T-helper 2 cell (primary cell): Measurements from ENCODE around the gene GNAT1.

ENCODE experiments used
- DNase-seq, 5 experiments: peaks; one replicate each; pipeline versions ENCODE4 v3.0.0 to v3.0.0-alpha.2; 2012 to 2022

The GNAT1 gene

DNA sequence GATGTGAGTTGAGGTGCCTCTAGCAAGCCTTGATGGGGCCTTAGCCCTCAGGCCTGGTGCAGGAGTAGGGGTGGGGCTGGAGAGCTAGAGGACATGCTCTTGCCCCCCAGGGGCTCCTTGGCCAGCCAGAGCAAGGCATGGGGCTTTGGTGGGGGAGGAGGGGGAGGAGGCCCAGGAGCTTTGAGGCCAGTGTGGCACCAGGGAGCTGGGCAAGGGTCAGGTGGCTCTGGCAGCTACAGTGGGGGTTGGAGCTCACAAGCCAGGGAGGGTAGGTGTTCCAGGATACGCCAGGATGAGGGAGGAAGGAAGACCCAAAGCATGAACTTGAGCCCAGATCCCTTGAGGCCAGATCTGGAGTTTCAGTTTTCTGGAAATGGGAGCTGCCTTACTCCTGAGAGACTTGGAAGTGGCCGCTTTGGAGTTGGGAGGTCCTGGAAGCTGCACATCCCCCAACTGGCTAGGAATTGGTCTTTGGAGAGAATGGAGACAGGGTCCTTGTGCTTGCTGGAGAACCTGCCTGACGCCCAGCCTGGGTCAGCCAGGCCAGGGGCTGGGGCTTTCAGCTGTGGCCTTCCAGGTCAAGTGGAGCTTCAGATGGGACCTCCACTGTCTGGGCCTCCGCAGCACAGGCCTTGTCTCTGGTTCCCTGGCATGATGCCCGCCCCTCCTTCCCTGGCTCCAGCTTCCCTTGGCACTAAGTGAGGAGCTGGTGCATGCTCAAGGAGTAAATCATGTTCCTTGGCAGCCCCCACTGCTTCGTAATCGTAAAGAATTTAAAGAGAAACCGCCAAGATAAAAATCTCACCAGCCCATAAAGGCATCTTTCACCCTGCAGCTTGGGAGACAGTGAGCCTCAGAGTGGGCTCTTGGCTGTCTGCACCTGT, 27.6 kb upstream of the GNAT1 start:
- DNase-seq, result no peak

DNA sequence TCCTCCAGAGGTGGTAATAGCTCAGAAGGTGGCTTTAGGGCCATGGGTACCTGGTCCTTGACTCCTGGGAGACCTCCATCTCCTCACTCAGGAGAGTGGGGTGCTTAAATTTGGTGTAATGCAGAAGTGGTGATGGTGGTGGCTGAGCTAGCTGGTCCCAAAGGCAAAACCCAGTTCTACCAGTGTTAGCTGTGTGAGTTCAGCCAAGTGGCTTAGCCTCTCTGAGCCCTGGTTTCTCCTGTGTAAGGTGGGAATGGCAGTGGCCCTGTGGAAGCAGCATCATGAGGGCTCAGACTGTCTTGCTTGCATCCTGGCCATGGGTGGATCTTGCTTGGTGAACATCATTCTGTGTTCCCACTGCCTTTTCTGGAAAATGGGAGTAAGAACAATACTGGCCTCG, 26.9 kb upstream of the GNAT1 start:
- no peak for DNase-seq

DNA sequence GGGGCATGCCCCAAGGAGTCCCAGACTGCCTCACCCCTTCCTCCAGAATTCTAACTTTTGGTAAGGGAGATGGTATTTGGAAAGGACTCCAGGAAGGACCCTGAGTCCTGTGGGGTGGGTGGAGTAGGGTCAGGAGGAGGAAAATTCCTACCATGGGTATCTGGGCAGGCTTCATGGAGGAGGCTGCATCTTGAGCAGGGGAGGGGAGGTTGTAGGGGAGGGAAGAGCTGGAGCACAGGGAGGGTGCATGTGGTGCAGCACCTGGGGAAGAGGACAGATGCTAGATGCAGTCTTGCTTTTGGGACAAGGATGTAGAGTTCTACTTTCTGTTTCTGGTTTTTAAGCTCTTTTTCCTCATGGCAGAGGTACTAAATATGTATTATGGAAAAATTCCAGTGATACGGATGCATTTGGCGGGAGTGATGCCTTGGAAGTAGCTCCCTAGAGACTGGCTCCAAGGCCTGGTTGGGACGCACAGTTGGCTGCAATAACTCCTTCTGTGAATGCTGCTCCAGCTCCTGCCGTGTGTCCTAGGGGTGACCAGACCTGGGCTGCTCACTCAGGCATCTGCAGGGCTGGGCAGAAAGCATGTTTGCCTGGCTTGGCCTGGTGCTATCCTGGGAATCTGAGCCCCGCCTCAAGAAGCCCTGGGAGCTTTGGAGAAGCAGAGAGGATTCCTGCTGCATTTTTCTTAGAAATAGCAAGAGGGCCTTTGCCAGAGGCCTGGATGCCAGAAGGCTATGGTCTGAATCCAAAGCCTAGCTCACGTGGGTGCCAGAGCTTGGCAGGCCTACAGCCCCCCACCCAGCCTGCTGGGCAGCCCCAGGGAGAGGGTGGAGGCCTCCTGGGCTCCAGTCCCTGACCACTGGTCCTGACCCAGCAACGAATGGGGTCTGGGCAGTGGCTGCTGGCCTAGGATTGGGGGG, 26.2 kb upstream of the GNAT1 start:
- DNase-seq, result no peak

DNA sequence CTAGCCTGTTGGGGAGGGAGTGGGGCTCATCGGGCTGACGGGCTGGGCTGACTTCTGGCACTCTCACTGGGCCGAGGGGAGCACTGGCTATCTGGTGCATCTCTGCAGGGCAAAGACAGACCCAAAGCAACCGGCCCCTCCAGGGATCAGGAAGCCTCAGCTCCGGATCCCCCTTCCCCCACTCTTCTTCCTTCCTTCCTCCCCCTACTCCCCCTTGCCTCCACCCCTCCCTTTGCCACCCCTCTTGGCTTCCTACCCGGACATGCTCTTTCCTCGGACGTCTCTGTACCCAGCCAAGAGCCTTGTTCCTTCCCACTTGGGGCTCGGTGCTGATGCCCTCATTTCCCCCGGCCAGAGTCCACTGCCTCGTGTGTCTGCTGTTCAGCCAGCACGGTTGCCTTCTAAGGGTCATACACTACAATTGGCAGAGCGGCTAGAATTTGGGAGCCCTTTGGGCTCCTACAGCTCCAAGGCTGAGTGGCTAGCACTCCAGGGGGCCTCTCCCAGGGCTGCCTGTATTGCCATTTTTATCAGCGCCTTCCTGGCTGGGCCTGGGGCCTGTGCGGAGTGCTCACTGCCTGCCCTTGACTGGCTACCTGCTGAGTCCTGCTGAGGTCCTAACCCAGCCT, 25.4 kb upstream of the GNAT1 start:
- DNase-seq, result no peak

DNA sequence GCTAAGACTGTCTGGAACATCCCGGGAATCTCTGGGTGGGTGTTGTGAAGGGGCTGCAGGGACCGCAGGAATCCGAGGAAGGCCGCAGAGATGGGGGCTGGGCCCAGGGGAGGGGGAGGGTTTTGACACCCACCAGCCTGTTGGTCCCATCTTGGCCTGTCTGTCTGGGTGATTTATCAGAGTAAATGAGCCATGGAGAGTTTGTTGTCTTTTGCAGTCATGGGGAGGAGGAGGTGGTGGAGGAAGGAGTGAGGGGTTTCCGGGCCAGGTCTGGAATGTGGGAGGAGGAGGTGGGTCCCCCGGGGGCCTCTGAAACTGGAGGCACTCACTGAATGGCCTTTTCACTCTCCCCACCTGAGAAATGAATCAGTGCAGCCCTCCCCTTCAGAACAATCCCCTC, 24.8 kb upstream of the GNAT1 start:
- no peak for DNase-seq

DNA sequence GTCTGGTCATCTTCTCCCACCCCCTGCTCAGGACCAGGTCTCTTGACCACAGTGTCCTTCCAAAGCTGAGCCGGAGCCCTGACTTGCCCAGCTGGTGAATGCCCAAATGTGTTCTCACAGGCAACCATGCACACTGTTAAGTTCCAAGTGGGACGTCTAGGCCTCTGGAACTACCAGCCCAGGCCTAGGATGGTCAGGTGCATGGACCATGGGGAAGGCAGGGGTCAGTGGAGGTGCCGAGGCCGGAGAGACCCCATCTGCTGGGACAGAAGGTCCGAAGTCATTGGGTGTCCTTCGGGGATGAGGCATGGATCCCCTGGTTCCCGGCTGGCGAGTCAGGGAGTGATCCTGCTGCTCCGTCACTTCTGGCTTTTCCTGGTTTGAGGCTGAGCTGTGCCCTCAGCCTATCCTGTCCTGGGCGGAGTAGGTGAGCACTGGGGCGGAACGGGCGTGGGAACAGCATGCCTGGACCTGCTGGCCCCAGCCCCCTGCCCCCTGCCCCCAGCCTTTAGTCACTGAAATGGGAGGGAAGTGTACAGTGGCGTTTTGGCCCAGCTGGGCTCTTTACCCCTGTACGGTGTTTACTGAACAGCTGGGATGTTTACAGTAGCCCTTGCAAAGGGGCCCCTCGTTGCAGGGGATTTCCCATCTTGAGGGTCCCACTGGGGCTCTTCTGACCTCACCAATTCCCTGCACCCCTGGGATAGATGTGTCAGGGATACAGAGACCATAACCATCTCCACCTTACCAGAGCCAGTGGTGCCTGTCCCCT, 24.2 kb upstream of the GNAT1 start:
- no peak for DNase-seq

DNA sequence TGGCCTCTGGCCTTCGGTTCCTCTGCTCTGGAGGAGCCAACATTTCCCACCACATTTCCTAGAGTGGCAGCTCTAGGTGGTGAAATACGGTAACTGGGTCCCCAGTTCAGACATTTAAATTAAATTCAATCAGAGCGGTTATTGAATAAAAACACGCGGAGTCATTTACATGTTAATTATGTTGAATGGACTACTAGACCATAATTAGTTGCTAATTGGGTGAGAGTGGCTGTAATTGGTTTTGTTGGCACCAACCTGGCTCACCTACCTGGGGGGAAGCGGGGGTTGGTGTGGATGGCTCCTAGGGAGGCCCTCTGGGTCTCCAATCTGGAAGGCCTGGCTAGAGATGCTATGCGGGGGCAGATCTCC, 23.6 kb upstream of the GNAT1 start:
- no peak for DNase-seq

DNA sequence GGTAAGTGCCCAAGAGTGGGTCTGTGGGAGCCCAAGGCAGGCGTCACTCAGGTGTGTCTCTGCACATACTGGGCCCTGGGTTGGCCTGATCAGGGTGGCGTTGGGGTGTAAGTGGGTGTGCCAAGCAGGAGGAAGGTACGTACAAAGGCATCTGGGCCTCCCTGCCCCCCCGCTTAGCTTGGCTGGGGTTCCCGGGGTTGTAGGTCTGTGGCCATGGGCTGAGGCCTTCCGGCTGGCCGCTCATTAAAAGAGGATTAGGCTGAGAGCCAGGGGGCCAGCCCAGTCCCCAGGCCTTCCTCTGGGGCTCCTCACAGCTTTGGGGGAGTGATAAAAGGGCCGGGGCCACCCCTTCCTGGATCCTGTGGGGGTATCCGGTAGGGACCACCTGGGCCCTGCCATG, 23.0 kb upstream of the GNAT1 start:
- DNase-seq, result no peak

DNA sequence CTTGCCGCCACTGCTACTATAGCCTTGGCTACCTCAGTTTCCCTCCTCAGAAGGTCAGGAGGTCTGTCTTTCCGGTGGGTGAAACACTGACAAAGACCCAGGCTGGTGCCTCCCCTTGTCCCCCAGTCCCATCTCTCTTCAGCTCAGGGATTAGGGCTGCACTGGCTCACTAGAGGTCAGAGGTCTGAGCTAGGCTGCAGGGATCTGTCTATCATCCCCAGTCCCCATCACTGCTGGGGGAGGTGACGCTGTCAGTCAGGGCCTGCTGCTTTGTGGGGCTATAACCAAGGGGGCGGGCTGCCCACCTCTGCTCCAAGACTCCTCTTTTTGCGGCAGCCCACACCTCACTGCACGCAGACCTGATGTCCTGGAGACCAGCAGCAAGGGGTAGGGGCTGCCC, 22.6 kb upstream of the GNAT1 start:
- DNase-seq, result no peak

DNA sequence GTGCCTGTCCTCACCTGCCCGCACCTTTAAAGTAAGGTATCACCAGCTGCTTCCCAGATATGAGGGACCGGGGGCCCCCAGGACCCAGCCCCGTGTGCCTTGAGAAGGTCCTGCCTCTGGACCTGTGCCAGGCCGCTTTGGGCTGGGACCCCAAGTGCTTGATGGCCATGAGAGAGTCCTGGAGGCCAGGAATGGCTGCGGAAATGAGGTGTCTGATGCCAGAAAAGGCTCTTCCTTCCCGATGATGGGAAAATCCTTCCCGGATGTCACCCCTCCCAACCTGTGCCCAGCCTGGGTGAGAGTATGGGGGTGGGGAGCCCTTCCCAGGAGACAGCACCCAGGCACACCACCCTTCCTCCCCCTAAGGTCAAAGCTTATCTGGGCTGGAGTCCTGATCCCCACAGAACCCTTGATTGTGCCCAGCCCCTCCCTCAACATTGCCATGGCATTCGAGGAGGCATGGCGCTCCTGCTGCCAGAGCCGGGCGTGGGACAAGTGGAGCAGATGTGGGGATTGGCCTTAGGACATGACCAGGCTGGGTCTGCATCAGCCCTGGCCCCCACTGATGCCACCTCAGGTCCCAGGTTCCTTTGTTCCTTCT, 22.1 kb upstream of the GNAT1 start:
- DNase-seq, result no peak

DNA sequence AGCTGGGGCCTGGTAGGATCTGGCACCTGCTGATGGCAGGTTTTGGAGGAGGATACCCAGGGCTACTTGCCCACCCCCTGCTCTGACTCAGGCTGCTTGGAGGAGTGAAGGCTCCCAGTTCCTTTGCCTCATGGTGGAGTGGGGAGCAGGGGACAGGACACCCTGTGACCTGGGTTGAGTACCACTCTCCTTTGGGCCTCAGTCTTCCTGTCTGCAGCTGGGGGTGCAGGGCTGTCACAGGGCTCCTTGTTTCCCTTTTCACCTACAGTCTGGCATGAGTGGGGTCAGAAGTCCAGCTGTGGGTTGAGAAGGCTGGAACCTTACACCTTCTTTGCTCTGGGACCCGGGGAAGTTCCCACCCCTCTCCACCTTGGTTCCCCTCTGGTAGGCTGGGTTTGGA, 21.6 kb upstream of the GNAT1 start:
- no peak for DNase-seq

DNA sequence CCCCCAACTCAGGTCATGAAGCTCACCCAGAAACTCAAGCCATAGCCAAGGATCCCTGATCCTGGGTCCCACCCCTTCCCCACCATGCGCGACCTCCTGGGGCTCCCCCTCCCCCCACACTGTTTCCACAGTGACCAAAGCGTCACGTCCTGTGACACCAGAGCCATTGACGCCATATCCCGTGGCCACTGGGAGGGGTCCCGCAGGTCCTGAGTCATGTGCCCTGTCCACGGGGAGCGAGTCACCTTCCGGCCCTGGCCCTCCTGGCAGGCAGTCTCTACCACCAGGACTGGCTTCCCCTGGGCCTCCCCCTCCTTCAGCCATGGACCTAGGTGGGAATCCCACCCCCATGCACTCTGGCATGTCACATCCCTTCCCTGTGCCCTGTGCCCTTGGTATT, 20.7 kb upstream of the GNAT1 start:
- no peak for DNase-seq

DNA sequence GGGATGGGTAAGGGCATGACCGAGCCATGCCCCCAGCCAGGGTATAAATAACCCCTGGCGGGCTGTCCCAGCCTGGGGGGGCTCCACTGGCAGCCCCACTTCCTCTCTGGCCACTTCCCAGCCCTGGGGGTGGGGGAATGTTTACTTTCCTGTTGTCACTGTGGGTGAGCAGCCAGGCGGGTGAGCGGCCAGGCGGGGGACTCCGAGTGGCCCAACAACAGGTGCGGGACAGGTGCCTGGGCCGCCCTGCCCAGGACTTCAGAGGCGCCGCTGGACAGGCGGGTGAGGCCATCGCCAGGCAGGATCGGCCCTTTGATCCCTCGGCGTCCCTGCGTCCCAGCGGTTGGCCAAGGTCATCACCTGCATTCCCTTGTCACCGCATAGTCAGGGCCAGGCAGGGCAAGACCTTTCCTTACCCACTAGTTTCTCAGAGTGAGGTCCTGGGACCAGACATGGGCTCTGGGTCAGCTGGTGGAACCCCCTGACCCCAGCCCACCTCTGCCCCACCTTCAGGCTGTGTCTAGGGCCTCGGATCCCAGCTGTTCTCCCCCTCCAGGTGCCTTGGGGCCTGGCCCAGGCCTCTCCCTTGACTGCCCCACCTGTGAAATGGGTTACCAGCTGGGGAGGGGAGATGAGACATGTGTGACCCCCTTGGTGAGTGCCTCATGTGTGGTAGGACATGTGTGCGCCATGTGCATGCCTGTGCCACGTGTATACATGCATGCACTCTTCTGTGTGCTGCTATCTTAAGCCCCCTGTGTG, 19.7 kb upstream of the GNAT1 start:
- DNase-seq, result no peak

DNA sequence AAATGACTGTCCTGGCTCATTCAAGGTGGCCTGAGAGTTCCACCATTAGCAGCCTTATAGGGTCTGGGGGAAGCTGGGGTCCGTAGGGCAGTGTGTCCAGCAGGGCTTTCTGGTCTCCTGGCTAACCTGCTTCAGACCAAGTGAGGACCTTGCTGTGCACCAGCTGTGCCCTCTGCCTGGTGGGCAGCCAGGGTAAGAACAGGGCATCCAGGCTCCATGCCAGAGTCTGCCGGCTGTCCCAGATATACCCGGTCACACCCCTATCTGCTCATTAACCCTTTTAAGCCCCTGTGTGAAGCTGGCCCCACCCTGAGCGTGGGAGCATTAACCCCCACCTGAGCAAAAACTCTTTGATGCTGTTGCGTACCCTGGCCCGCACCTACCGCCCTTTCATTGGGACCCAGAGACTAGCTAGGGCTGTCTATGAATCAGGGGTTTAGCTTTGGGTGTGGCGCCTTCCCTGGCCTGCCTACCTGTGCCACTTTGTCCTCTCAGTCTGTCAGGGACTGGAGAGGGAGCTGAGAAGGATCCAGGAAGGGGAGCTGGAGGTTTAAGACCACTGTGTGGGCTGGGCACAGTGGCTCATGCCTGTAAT, 18.7 kb upstream of the GNAT1 start:
- no peak for DNase-seq

DNA sequence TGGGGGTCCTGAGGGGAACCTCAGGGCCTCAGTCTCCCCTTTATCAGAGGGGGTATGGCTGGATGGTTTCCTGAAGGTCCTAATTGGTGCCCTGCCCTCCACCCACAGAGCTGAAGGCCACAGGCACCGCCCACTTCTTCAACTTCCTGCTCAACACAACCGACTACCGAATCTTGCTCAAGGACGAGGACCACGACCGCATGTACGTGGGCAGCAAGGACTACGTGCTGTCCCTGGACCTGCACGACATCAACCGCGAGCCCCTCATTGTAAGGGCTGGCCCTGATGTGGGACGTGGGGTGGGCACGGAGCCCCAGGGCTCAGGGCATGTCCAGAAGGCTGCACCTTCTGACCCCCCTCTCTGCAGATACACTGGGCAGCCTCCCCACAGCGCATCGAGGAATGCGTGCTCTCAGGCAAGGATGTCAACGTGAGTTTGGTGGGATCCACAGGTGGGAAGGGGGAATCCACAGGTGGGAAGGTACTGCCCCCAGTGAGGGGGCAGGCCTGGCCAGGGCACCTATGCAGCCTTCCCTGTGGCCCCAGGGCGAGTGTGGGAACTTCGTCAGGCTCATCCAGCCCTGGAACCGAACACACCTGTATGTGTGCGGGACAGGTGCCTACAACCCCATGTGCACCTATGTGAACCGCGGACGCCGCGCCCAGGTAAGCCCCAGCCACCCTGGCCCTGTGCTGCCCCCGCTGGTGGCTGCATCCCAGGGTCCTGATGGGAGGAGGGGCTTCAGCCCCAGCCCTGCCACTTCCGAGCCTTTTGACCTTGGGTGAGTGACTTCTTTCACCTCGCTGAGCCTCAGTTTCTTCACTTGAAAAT, 17.5 kb upstream of the GNAT1 start:
- peak in 1 of 5 experiments; percentile 33 for DNase-seq

DNA sequence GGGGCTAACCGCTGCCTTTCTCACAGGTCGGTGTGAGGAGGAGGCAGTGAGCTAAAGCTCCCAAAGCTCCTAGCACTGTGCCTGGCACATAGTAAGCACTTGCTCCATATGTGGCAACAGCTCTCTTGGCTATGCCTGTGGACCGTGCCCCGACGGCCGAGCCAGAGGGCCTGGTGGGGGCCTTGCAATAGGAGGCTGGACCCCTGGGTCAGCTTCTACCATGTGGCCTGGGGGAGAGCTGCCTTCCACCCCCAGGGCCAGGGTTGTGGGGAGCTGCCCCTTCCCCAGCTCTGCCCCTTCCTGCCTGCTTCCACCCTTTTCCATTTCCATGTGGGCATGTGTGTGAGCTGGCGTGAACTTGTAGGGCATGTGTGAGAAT, 16.9 kb upstream of the GNAT1 start:
- DNase-seq, result no peak

DNA sequence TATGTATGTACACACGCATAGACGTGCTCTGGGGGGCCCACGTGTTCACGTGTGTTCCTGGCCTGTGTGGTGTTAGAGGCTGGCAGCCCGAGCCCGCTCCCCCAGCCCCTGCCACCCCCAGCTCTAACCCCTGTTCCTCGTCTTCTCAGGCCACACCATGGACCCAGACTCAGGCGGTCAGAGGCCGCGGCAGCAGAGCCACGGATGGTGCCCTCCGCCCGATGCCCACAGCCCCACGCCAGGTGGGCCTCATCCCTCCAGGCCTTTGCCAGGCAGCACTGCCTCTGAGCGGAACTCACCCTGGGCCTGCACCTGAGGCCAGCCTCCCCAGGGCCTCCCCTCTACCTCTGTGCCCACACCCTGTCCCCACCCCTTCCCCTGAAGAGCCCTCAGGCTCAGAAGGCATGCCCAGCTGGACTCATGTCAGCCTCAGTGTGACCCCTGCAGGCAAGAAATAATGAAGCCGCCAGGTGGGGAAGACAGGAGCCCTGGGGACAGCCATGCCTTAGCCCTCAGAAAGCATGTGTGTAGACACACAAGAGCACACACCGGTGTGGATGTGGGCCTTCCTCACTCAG, 16.4 kb upstream of the GNAT1 start:
- no peak for DNase-seq

DNA sequence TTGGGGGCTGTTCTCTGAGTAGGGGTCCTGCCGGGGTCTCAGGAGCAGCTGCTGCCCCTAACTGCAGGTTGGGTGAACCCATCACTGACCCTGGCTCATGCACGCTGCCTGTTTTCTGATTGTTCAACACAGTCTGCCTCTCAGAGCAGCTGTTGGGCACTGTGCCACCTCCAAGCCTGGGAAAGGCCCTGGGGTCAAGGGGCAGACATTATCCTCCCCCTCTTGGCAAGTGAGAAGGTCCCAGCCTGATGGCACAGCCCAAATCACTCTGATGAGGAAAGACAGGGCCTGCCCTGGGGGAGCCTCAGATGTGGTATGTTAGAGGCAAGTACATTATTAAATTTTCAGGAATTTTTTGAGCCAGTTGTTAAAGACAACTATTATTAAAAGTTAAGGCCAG, 14.1 kb upstream of the GNAT1 start:
- no peak for DNase-seq

DNA sequence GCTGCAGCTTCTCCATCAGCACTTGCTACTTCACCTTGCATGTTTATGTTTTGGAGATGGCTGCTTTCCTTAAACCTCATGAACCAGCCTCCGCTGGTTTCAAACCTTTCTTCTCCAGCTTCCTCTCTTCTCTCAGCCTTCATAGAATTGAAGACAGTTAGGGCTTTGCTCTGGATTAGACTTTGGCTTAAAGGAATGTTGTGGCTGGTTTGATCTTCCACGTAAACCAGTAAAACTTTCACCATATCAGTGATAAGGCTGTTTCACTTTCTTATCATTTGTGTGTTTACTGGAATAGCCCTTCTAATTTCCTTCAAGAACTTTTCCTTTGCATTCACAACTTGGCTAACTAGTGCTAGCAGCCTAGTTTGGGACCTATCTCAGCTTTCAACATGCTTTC, 11.7 kb upstream of the GNAT1 start:
- DNase-seq, result no peak

DNA sequence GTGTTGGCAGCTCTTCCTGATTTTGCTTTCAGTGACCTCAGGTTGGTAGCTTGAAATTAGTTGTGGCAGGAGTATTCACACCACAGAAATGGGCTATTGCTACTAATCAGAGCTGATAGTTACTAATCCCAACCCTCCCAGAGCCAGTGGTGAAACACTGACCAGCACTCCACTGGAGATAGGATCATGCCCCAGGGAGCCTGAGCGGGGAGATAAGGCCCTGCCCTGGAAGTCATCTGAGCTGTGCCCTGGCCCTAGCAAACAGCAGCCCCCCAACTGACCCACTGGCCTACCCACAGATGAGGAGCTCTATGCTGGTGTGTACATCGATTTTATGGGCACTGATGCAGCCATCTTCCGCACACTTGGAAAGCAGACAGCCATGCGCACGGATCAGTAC, 9.4 kb upstream of the GNAT1 start:
- no peak for DNase-seq
